BE2C (cell line): ENCODE data around the gene MYH11.
"Not testable (repeated sequence)": the region's sequence is repeated elsewhere in the genome, so short reads cannot be mapped to it uniquely, and the experiment has no call there.

Experiments used
- DNase-seq: peaks from one replicate; pipeline ENCODE4 v3.0.0-alpha.2; 2020
- H3K27me3 ChIP-seq: fragments of 250-450 bp; sonication (Bioruptor Pico); 2 replicates; pipeline ENCODE4 v1.5.1; 2020; ENCODE audit warnings: mild to moderate bottlenecking
- H3K36me3 ChIP-seq: fragments of 250-450 bp; sonication (Bioruptor Pico); 2 replicates; pipeline ENCODE4 v1.5.1; 2020; ENCODE audit warnings: mild to moderate bottlenecking
- H3K4me1 ChIP-seq: fragments of 250-450 bp; sonication (Bioruptor Pico); 2 replicates; pipeline ENCODE4 v1.5.1; 2020
- H3K4me3 ChIP-seq: 2 replicates; pipeline ENCODE4 v1.5.1; 2011; ENCODE audit warnings: low read depth, low read length
- H3K9me3 ChIP-seq: fragments of 250-450 bp; sonication (Bioruptor Pico); 2 replicates; pipeline ENCODE4 v1.5.1; 2020
- CTCF ChIP-seq: IDR thresholded peaks from 2 replicates; pipeline ENCODE4 v1.5.1; 2012; ENCODE audit warnings: mild to moderate bottlenecking, low read depth, low read length

MYH11 gene

GRCh38 chr16:15703029-15703736, 153.6 kb downstream of the MYH11 start:
- TF ChIP-seq CTCF: no peak
- DNase-seq: no peak
- H3K27me3 ChIP-seq: no peaks in the 10 kb centered on the region
- H3K4me1 ChIP-seq: no peaks in the 10 kb centered on the region
- peaks cover 17% of the 10 kb centered on the region for H3K36me3 ChIP-seq
- H3K4me3 ChIP-seq: no peak overlapping the region
- H3K9me3 ChIP-seq: no peaks in the 10 kb centered on the region

- Histone ChIP-seq H3K4me1 (no peaks in the 10 kb centered on the region), H3K36me3 (peaks cover 26% of the 10 kb centered on the region), H3K27me3 (no peaks in the 10 kb centered on the region), H3K4me3 (no peak overlapping the region), H3K9me3 (no peaks in the 10 kb centered on the region)
- DNase-seq: no peak
- TF ChIP-seq CTCF: no peak
These were observed 154.6 kb downstream of the MYH11 start for GRCh38 chr16:15701975-15702970.

GRCh38 chr16:15701367-15701766, 155.5 kb downstream of the MYH11 start:
- peaks cover 35% of the 10 kb centered on the region for H3K36me3 ChIP-seq
- no peaks in the 10 kb centered on the region for H3K4me1 ChIP-seq
- no peak overlapping the region for H3K4me3 ChIP-seq
- DNase-seq: no peak
- no peak for TF ChIP-seq CTCF
- no peaks in the 10 kb centered on the region for H3K9me3 ChIP-seq
- no peaks in the 10 kb centered on the region for H3K27me3 ChIP-seq

- Histone ChIP-seq H3K4me3 (no peak overlapping the region), H3K9me3 (no peaks in the 10 kb centered on the region), H3K4me1 (no peaks in the 10 kb centered on the region), H3K27me3 (no peaks in the 10 kb centered on the region), H3K36me3 (peaks cover 39% of the 10 kb centered on the region)
- DNase-seq: no peak
- TF ChIP-seq CTCF: no peak
These were observed 157.0 kb downstream of the MYH11 start for GRCh38 chr16:15699819-15700218.

- H3K4me1 ChIP-seq: no peaks in the 10 kb centered on the region
- H3K36me3 ChIP-seq: peaks cover 64% of the 10 kb centered on the region
- DNase-seq: no peak
- no peak overlapping the region for H3K4me3 ChIP-seq
- no peaks in the 10 kb centered on the region for H3K9me3 ChIP-seq
- TF ChIP-seq CTCF: no peak
- no peaks in the 10 kb centered on the region for H3K27me3 ChIP-seq
These were observed 162.3 kb downstream of the MYH11 start for GRCh38 chr16:15694499-15694898.

- H3K9me3 ChIP-seq, H3K4me1 ChIP-seq, H3K4me3 ChIP-seq, DNase-seq, H3K27me3 ChIP-seq: not testable (repeated sequence)
- H3K36me3 ChIP-seq: peaks cover 60% of the 10 kb centered on the region
These were observed 164.3 kb downstream of the MYH11 start for GRCh38 chr16:15692508-15692907.
